Breast epithelium (tissue), 3 donors: ENCODE data around the gene DIP2A.

Source experiments
- POLR2AphosphoS5 ChIP-seq, 3 donors: sonication (generic); formaldehyde crosslinking; IDR thresholded peaks; one replicate each; pipeline ENCODE4 v1.6.1; 2017; ENCODE audit warnings: antibody characterized with exemption in 3 of 3
- TF ChIP-seq, protein P1 (sequence below), 3 donors: fragments of 450-650 bp; IDR thresholded peaks; one replicate each; pipeline ENCODE4 v1.5.1; 2016 to 2017; ENCODE audit warnings: antibody characterized with exemption in 3 of 3, mild to moderate bottlenecking in 3 of 3, moderate library complexity in 3 of 3

DNA sequence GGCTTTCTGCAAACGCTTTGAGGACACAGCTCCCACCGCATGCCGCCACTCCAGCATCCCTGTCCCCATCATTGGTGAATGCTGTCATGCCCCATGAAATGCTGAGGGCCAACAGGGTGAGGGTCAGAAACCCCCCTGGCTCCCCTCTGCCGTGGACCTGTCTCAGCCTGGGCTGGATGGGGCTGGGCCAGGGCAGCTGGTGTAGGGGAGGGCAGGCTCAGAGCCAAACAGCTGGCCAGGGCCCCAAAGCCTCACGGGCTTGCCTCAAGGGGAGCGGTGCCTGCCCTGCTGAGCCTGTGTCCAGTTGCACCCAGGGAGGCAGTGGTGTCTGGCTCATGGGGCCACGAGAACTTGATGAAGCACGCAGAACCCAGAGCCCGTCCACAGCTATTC lies 96.5 kb downstream of the DIP2A start:
- TF ChIP-seq, protein P1, sequence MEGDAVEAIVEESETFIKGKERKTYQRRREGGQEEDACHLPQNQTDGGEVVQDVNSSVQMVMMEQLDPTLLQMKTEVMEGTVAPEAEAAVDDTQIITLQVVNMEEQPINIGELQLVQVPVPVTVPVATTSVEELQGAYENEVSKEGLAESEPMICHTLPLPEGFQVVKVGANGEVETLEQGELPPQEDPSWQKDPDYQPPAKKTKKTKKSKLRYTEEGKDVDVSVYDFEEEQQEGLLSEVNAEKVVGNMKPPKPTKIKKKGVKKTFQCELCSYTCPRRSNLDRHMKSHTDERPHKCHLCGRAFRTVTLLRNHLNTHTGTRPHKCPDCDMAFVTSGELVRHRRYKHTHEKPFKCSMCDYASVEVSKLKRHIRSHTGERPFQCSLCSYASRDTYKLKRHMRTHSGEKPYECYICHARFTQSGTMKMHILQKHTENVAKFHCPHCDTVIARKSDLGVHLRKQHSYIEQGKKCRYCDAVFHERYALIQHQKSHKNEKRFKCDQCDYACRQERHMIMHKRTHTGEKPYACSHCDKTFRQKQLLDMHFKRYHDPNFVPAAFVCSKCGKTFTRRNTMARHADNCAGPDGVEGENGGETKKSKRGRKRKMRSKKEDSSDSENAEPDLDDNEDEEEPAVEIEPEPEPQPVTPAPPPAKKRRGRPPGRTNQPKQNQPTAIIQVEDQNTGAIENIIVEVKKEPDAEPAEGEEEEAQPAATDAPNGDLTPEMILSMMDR (IDR thresholded peaks at IDR 0.05), result no peak
- TF ChIP-seq POLR2AphosphoS5 (IDR thresholded peaks at IDR 0.05), result no peak
